Progenitor cell of endocrine pancreas (in vitro differentiated cells): ENCODE results near the gene KARS1. TPM values are rescaled to one million over a fixed set of nuclear protein-coding genes. Genes with fewer than 3 reads are reported as not detected.

Experiments used
- DNase-seq: peaks from one replicate; pipeline ENCODE4 v3.0.0; 2021; ENCODE audit warnings: low spot score; ENCODE audit not compliant: unreplicated experiment
- H3K27ac Mint-ChIP-seq: 2 replicates; pipeline ENCODE4 v1.8.0; 2021; ENCODE audit warnings: mild to moderate bottlenecking, moderate library complexity, mixed read lengths
- H3K27me3 Mint-ChIP-seq: 2 replicates; pipeline ENCODE4 v1.8.0; 2021; ENCODE audit warnings: mixed read lengths
- H3K36me3 Mint-ChIP-seq: 2 replicates; pipeline ENCODE4 v1.8.0; 2022; ENCODE audit warnings: mixed read lengths; ENCODE audit not compliant: insufficient read depth
- H3K4me1 Mint-ChIP-seq: 2 replicates; pipeline ENCODE4 v1.8.0; 2021; ENCODE audit warnings: low read depth, mixed read lengths
- H3K4me3 Mint-ChIP-seq: 2 replicates; pipeline ENCODE4 v1.8.0; 2021; ENCODE audit warnings: low read depth, mild to moderate bottlenecking, moderate library complexity, mixed read lengths
- H3K9me3 Mint-ChIP-seq: 2 replicates; pipeline ENCODE4 v1.8.0; 2021; ENCODE audit warnings: low read depth, mixed read lengths
- long read RNA-seq: library from polyadenylated mRNA; unstranded; transcript quantifications from one replicate; pipeline ENCODE4 v2.0.0, GENCODE V29; 2020
- total RNA-seq: library from RNA; stranded (reverse); gene quantifications from 2 replicates; pipeline ENCODE4 v1.2.1, GENCODE V29; 2021
- TF ChIP-seq, protein P1 (sequence below): fragments of 200-600 bp; sonication (generic); IDR thresholded peaks from one replicate; pipeline ENCODE4 v1.5.0; 2021; ENCODE audit warnings: antibody characterized with exemption, mild to moderate bottlenecking; ENCODE audit not compliant: unreplicated experiment

The KARS1 gene
- 126 and 127 TPM in 2 replicates for total RNA-seq
- long read RNA-seq, transcript KARS-201 (14 exons, 2,005 nt) = major isoform, 847 of 1,209 reads
- long read RNA-seq, transcript KARS-202 (15 exons, 2,421 nt) = minor isoform, 172 of 1,209 reads
- long read RNA-seq, partial matches to known transcripts = 74 of 1,209 reads
- long read RNA-seq, other reads (novel, unspliced or antisense) = 112 of 1,209 reads

DNA sequence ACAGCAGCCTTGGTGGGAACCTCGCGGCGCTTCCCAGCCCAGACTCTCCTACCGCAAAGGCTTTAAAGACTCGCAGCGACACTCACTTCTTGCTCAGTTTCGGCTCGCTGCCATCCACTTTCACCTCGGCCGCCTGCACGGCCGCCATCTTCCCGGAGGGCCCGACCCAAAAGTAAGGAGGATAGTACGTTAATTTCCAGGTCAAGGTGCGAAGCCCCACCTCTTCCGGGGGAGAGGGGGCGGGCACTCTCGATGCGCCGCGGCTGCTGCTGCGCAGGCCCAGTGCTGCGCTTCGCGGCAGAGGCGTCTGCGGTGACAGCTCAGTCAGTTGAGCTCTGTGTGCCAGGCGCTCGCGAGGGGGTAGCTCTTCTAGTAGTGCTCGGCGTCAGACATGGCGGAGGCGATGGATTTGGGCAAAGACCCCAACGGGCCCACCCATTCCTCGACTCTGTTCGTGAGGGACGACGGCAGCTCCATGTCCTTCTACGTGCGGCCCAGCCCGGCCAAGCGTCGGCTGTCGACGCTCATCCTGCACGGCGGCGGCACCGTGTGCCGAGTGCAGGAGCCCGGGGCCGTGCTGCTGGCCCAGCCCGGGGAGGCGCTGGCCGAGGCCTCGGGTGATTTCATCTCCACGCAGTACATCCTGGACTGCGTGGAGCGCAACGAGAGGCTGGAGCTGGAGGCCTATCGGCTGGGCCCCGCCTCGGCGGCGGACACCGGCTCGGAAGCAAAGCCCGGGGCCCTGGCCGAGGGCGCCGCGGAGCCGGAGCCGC lies at the start of gene KARS1, which contains the start of gene TERF2IP:
TSS of gene KARS1 (minus strand) at position 174 of the 773 bp plus-strand sequence. CDS start at position 148, 26 bp downstream.
TSS of gene TERF2IP (plus strand) at position 282 of the 773 bp plus-strand sequence. CDS start at position 392, 110 bp downstream.
- no peaks in the 10 kb centered on the region for H3K27me3 Mint-ChIP-seq
- TF ChIP-seq, protein P1, sequence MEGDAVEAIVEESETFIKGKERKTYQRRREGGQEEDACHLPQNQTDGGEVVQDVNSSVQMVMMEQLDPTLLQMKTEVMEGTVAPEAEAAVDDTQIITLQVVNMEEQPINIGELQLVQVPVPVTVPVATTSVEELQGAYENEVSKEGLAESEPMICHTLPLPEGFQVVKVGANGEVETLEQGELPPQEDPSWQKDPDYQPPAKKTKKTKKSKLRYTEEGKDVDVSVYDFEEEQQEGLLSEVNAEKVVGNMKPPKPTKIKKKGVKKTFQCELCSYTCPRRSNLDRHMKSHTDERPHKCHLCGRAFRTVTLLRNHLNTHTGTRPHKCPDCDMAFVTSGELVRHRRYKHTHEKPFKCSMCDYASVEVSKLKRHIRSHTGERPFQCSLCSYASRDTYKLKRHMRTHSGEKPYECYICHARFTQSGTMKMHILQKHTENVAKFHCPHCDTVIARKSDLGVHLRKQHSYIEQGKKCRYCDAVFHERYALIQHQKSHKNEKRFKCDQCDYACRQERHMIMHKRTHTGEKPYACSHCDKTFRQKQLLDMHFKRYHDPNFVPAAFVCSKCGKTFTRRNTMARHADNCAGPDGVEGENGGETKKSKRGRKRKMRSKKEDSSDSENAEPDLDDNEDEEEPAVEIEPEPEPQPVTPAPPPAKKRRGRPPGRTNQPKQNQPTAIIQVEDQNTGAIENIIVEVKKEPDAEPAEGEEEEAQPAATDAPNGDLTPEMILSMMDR = no peak
- peaks cover 33% of the 10 kb centered on the region for H3K4me1 Mint-ChIP-seq
- peak within 1 kb of the TSS; percentile 99 for H3K27ac Mint-ChIP-seq
- peak; percentile 81 for DNase-seq
- peak within 1 kb of the TSS; percentile 99 for H3K4me3 Mint-ChIP-seq
- H3K36me3 Mint-ChIP-seq = peaks cover 13% of the 10 kb centered on the region
- no peaks in the 10 kb centered on the region for H3K9me3 Mint-ChIP-seq

DNA sequence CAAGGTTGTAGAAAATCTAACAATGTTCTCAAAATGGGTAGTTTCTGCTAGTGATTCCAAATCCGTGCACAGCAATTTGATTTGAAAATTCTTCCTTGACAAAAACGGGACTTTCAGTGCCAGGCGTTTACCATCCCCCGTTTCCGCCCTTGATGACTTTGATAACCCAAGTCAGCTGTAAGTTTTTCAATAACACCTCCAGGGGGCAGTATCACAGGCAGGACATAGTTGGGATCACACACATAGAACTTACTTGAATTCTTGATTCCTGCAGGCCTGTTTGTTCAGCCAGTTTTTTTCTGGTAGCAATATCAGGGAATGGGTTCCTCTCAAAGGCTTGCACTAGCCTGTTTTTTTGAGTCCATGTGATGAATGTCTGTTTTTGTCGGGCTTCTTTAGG lies 48.2 kb upstream of the KARS1 start:
- no peaks in the 10 kb centered on the region for H3K27me3 Mint-ChIP-seq
- H3K36me3 Mint-ChIP-seq = no peaks in the 10 kb centered on the region
- TF ChIP-seq, protein P1 = peak; percentile 27
- DNase-seq = no peak
- H3K4me3 Mint-ChIP-seq = no peak overlapping the region
- H3K4me1 Mint-ChIP-seq = peaks cover 7% of the 10 kb centered on the region
- peaks cover 3% of the 10 kb centered on the region for H3K9me3 Mint-ChIP-seq
- H3K27ac Mint-ChIP-seq = no peak overlapping the region

DNA sequence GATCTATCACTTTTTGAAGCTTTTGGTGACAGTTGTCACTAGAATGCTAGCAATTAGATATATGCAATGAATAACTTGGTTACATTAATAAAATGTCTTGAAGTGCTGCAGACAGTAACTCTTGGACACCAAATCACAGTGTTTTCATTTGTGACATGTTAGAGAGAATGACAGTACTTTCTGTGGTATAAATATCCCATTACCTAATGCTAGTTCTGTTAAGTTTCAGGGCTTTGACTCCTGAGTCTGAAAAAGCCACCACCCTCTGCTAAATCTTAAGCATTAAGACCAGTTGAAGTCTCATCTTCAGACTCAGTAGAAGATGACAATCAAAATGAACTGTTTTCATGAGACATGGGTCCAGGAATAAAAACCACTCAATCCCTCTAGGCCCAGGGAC lies 39.9 kb upstream of the KARS1 start:
- no peak overlapping the region for H3K27ac Mint-ChIP-seq
- TF ChIP-seq, protein P1 = no peak
- H3K9me3 Mint-ChIP-seq = peaks cover 39% of the 10 kb centered on the region
- peaks cover 6% of the 10 kb centered on the region for H3K4me1 Mint-ChIP-seq
- H3K27me3 Mint-ChIP-seq = no peaks in the 10 kb centered on the region
- no peak overlapping the region for H3K4me3 Mint-ChIP-seq
- no peak for DNase-seq
- peaks cover 20% of the 10 kb centered on the region for H3K36me3 Mint-ChIP-seq

DNA sequence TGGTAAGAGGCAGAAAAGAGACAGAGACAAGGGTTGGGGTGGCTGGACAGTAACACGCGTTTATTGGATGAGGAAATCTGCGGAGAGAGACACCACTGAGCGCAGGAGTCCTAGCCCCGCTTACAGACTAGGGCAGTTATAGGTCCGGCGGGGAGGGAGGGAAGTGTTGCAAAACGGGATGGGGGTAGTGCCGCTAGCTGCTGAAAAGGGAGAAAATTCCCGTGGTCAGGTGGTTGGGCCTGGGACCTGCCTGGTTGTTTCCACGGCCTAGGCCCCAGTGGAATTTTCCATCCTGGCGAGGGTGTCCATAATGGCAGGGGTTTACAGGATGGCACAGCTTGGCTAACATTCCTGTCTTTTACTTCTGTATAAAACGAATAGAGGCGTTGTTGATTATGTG lies 34.8 kb upstream of the KARS1 start:
- Mint-ChIP-seq H3K27me3 (no peaks in the 10 kb centered on the region), H3K36me3 (peaks cover 21% of the 10 kb centered on the region), H3K4me1 (peaks cover 6% of the 10 kb centered on the region), H3K9me3 (peaks cover 31% of the 10 kb centered on the region), H3K4me3 (no peak overlapping the region), H3K27ac (no peak overlapping the region)
- DNase-seq = no peak
- TF ChIP-seq, protein P1 = no peak

DNA sequence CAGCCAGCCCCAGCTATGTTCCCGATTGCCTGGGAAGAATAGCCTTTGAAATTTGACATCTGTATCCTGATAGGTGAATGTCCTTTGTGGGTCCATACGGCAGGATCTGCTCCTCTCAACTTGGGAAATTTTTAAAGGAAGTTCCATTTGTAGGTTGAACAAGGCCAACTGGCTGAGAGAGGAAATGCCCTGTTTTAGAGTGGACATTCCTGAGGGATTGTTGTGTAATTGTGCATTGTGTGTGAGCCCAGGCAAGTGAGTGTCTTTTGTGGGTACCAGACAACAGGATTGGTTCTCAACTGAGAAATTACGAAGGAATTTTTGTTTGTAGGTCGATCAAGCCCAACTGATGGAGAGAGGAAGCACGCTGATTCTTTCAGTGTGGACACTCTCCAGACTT lies 31.9 kb upstream of the KARS1 start:
- TF ChIP-seq, protein P1 = no peak
- DNase-seq = no peak
- peaks cover 23% of the 10 kb centered on the region for H3K9me3 Mint-ChIP-seq
- no peaks in the 10 kb centered on the region for H3K27me3 Mint-ChIP-seq
- H3K27ac Mint-ChIP-seq = no peak overlapping the region
- peaks cover 19% of the 10 kb centered on the region for H3K36me3 Mint-ChIP-seq
- peaks cover 6% of the 10 kb centered on the region for H3K4me1 Mint-ChIP-seq
- no peak overlapping the region for H3K4me3 Mint-ChIP-seq
